Smooth muscle cell (in vitro differentiated cells): ENCODE measurements around the gene GRK4. TPM values are rescaled to one million over a fixed set of nuclear protein-coding genes. Genes with fewer than 3 reads are reported as not detected.

Experiments used
- DNase-seq: peaks from one replicate; lab custom pipeline; 2025; ENCODE audit not compliant: unreplicated experiment; lab: John Stamatoyannopoulos, UW
- H2AFZ ChIP-seq: fragments of 200-600 bp; sonication (generic); 2 replicates; pipeline ENCODE4 v1.6.0; 2016; ENCODE audit warnings: antibody characterized with exemption, low read depth, mild to moderate bottlenecking
- H3F3A ChIP-seq: fragments of 200-600 bp; sonication (generic); 2 replicates; pipeline ENCODE4 v1.6.0; 2017; ENCODE audit warnings: antibody characterized with exemption, low read depth
- H3K27ac ChIP-seq: fragments of 200-600 bp; sonication (generic); 2 replicates; pipeline ENCODE4 v1.5.1; 2016; ENCODE audit warnings: low read depth, mild to moderate bottlenecking
- H3K27me3 ChIP-seq: fragments of 200-600 bp; sonication (generic); 2 replicates; pipeline ENCODE4 v1.6.1; 2016; ENCODE audit warnings: low read depth, mild to moderate bottlenecking
- H3K36me3 ChIP-seq: fragments of 200-600 bp; sonication (generic); 2 replicates; pipeline ENCODE4 v1.5.1; 2016; ENCODE audit warnings: low read depth
- H3K4me1 ChIP-seq: fragments of 200-600 bp; sonication (generic); 2 replicates; pipeline ENCODE4 v1.5.1; 2016; ENCODE audit warnings: low read depth
- H3K4me2 ChIP-seq: fragments of 200-600 bp; sonication (generic); 2 replicates; pipeline ENCODE4 v1.6.0; 2016; ENCODE audit warnings: mild to moderate bottlenecking
- H3K4me3 ChIP-seq: fragments of 200-600 bp; sonication (generic); 2 replicates; pipeline ENCODE4 v1.5.1; 2016; ENCODE audit warnings: mild to moderate bottlenecking
- H3K79me2 ChIP-seq: fragments of 200-600 bp; sonication (generic); 2 replicates; pipeline ENCODE4 v1.6.0; 2016; ENCODE audit warnings: low read depth, mild to moderate bottlenecking
- H3K9ac ChIP-seq: fragments of 200-600 bp; sonication (generic); 2 replicates; pipeline ENCODE4 v1.6.0; 2016; ENCODE audit warnings: low read depth
- H3K9me3 ChIP-seq: fragments of 200-600 bp; sonication (generic); replicated peaks from 2 replicates; pipeline ENCODE4 v1.5.1; 2016; ENCODE audit warnings: low read depth
- H4K20me1 ChIP-seq: fragments of 200-600 bp; sonication (generic); 2 replicates; pipeline ENCODE4 v1.6.0; 2016; ENCODE audit warnings: low read depth
- WGBS: methylation state at CpG from one replicate; pipeline ENCODE4 v1.1.7; 2016; ENCODE audit warnings: low lambda C conversion rate; 5-methylcytosine and 5-hydroxymethylcytosine counted together
- polyA plus RNA-seq: library from polyadenylated mRNA; unstranded; fragments of >200 nt; fragmentation: Nextera tagmentation; extraction: Ambion mirVana; gene quantifications from 2 replicates; pipeline ENCODE4 v1.2.1, GENCODE V29; 2016
- total RNA-seq: library from RNA; depleted of rRNA; stranded (reverse); fragments of >200 nt; gene quantifications from 2 replicates; pipeline ENCODE4 v1.2.3, GENCODE V29; 2014
- TF ChIP-seq, protein P1 (sequence below): fragments of 200-600 bp; sonication (generic); IDR thresholded peaks from 2 replicates; pipeline ENCODE4 v1.5.1; 2017; ENCODE audit warnings: borderline replicate concordance, mild to moderate bottlenecking, antibody characterized with exemption; ENCODE audit not compliant: insufficient read depth, poor library complexity, severe bottlenecking

Gene GRK4
- total and polyA plus RNA-seq, 2 experiments from 2014 or later = 5.2 to 6.9 TPM

DNA sequence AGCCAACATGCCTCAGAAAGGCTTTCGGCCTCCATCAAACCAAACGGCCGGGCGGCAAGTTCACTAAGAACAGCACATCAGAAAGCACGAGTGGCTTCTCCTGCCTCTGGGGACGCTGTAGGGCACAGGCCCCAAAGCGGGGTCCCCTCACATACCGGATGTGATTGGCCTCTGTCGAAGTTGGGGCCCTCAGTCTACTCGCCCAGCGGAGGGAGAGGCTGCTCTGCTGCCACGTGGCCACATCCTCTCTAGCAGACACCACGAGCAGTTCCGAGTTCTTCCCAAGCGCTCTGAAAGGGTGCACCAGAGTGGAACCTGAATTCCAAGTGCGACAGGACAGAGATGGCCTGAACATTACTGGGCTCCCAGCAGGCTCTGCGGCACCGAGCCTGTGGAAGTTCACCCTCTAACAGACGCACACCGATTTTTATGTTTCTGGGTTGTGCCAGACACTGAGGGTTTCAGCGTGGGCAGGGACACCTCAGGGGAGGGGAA is 21.3 kb upstream of the GRK4 start:
- peaks cover 7% of the 10 kb centered on the region for H4K20me1 ChIP-seq
- no peaks in the 10 kb centered on the region for H3K9me3 ChIP-seq
- no peak overlapping the region for H2AFZ ChIP-seq
- no peaks in the 10 kb centered on the region for H3F3A ChIP-seq
- H3K79me2 ChIP-seq = no peaks in the 10 kb centered on the region
- no peak overlapping the region for H3K4me3 ChIP-seq
- DNase-seq = no peak
- TF ChIP-seq, protein P1, sequence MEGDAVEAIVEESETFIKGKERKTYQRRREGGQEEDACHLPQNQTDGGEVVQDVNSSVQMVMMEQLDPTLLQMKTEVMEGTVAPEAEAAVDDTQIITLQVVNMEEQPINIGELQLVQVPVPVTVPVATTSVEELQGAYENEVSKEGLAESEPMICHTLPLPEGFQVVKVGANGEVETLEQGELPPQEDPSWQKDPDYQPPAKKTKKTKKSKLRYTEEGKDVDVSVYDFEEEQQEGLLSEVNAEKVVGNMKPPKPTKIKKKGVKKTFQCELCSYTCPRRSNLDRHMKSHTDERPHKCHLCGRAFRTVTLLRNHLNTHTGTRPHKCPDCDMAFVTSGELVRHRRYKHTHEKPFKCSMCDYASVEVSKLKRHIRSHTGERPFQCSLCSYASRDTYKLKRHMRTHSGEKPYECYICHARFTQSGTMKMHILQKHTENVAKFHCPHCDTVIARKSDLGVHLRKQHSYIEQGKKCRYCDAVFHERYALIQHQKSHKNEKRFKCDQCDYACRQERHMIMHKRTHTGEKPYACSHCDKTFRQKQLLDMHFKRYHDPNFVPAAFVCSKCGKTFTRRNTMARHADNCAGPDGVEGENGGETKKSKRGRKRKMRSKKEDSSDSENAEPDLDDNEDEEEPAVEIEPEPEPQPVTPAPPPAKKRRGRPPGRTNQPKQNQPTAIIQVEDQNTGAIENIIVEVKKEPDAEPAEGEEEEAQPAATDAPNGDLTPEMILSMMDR = no peak
- no peak overlapping the region for H3K27ac ChIP-seq
- 96% methylated on average over 20 of the region's 21 CpGs for WGBS
- no peaks in the 10 kb centered on the region for H3K4me1 ChIP-seq
- no peaks in the 10 kb centered on the region for H3K27me3 ChIP-seq
- H3K36me3 ChIP-seq = peaks cover 4% of the 10 kb centered on the region
- no peak overlapping the region for H3K9ac ChIP-seq
- no peak overlapping the region for H3K4me2 ChIP-seq

DNA sequence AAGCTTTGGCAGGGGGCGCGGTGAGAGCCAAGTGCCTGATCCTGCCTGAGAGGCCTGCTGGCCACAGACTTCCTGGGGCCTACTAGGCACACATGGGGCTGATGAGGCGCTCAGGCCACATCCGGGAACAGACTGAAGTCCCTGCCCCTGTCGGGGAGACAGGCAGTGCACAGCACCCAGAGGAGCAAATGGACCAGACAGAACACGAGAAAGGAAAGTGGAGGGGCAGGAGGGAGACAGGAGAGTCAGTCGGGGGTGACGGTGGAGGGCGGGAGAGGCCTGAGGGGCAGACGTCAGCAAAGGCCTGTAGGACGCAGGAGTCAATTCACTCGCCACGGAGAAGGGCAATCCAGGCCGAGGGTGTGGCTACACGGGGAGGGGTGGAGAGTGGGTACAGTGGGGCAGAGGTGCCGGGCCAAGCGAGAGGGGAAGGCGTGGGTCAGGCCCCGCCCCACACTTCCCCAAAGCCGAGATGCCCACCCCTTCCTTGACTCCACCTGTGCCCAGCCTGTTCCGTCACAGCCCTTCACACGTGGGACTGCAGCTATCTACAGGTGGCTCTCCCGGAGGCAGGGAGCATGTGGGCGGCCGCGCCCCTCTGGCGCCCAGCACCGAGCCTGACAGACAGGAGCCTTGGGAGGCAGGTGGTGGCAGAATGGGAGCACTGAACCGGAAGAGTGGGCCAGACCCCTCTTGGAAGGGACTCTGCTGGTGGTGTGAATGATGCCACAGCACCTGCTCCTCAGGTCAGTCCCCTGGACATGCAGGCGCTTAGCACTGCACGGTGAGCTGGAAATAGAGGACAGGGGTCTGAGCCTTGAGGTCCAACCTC is 20.6 kb upstream of the GRK4 start:
- H2AFZ ChIP-seq = no peak overlapping the region
- TF ChIP-seq, protein P1 = no peak
- no peak overlapping the region for H3K27ac ChIP-seq
- peaks cover 4% of the 10 kb centered on the region for H3K36me3 ChIP-seq
- no peaks in the 10 kb centered on the region for H3K4me1 ChIP-seq
- no peak overlapping the region for H3K4me2 ChIP-seq
- no peak for DNase-seq
- 95% methylated on average over 27 of the region's 31 CpGs for WGBS
- H3K79me2 ChIP-seq = no peaks in the 10 kb centered on the region
- H3K27me3 ChIP-seq = no peaks in the 10 kb centered on the region
- no peaks in the 10 kb centered on the region for H3K9me3 ChIP-seq
- H3F3A ChIP-seq = no peaks in the 10 kb centered on the region
- peaks cover 6% of the 10 kb centered on the region for H4K20me1 ChIP-seq
- no peak overlapping the region for H3K4me3 ChIP-seq
- H3K9ac ChIP-seq = no peak overlapping the region

DNA sequence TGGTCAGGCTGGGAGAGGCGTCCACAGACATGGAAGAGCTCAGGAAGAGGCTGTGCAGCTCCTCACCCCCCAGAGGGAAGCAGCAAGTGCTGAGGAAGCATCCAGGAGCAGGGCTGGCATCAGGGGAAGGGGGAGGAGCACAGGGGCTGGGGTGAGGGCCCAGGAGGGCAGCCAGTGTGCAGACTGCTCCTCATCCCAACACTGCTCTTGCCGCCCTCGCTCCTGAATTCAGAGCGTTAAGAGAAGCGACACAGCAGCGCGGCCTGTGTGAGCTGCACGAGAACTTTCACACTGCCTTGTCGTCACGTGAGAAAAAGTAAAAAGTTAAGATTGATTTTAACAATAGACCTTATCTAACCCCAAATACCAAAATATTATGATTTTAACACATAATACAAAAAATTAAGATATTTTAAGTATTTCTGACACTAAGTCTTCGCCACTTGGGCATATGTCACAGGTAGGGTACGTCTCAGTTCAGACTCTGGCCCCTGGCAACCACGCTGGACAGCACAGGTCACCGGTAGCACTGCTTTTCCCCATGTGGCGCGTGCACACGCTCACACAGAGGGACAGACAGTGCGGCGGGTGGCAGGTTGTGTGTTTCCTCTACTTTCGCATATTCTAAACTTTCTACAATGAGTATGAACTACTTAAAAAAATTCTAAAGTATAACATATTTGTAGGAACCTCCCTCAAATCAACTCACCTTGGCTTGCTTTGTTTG is 19.8 kb upstream of the GRK4 start:
- H3K4me1 ChIP-seq = no peaks in the 10 kb centered on the region
- H4K20me1 ChIP-seq = peaks cover 6% of the 10 kb centered on the region
- WGBS = 98% methylated on average over 20 of the region's 20 CpGs
- H3K36me3 ChIP-seq = peaks cover 4% of the 10 kb centered on the region
- H2AFZ ChIP-seq = no peak overlapping the region
- H3K9ac ChIP-seq = no peak overlapping the region
- no peak for DNase-seq
- H3K4me3 ChIP-seq = no peak overlapping the region
- H3K9me3 ChIP-seq = no peaks in the 10 kb centered on the region
- TF ChIP-seq, protein P1 = no peak
- H3K4me2 ChIP-seq = no peak overlapping the region
- H3K79me2 ChIP-seq = no peaks in the 10 kb centered on the region
- H3K27me3 ChIP-seq = no peaks in the 10 kb centered on the region
- no peak overlapping the region for H3K27ac ChIP-seq
- no peaks in the 10 kb centered on the region for H3F3A ChIP-seq
